Tibial nerve (tissue), 4 donors: Measurements from ENCODE around the gene RSBN1L.

Experiments
- CTCF ChIP-seq, 5 experiments: fragments of 200-600 bp in 3 of 5; fragments of 450-650 bp in 2 of 5; sonication (generic) in 3 of 5; IDR thresholded peaks; one replicate each; pipeline ENCODE4 v1.5.1; 2016 to 2019; ENCODE audit warnings: antibody characterized with exemption in 5 of 5, mild to moderate bottlenecking in 3 of 5, moderate library complexity in 2 of 5
- EP300 ChIP-seq, 2 donors: sonication (generic); formaldehyde crosslinking; IDR thresholded peaks; one replicate each; pipeline ENCODE4 v1.6.1; 2017; ENCODE audit warnings: antibody characterized with exemption in 2 of 2, mild to moderate bottlenecking in 1 of 2
- POLR2A ChIP-seq, 2 donors: fragments of 450-650 bp; IDR thresholded peaks; one replicate each; pipeline ENCODE4 v1.6.1; 2017; ENCODE audit warnings: antibody characterized with exemption in 2 of 2, mild to moderate bottlenecking in 2 of 2, moderate library complexity in 2 of 2

GRCh38 chr7:77800158-77800557 is 103.9 kb downstream of the RSBN1L start:
- no peak for TF ChIP-seq POLR2A (IDR thresholded peaks at IDR 0.05)
- no peak for TF ChIP-seq CTCF (IDR thresholded peaks at IDR 0.05)
- TF ChIP-seq EP300 (IDR thresholded peaks at IDR 0.05): no peak
